H9 (cell line): ENCODE results near the gene EVC. TPM values are rescaled to one million over a fixed set of nuclear protein-coding genes. Genes with fewer than 3 reads are reported as not detected.
"Not testable (repeated sequence)": the region's sequence is repeated elsewhere in the genome, so short reads cannot be mapped to it uniquely, and the experiment has no call there.

Experiments
- DNase-seq: peaks from one replicate; pipeline ENCODE4 v3.0.0-alpha.2; 2017
- H2AFZ ChIP-seq: one replicate; pipeline ENCODE4 v1.6.1; 2013; ENCODE audit warnings: mild to moderate bottlenecking, low read length, control low read depth, moderate library complexity
- H2AK5ac ChIP-seq: 2 replicates; pipeline ENCODE4 v1.6.1; 2013; ENCODE audit warnings: low read length, control low read depth, mixed read lengths; ENCODE audit not compliant: insufficient read length
- H2BK120ac ChIP-seq: one replicate; pipeline ENCODE4 v1.6.1; 2013; ENCODE audit warnings: low read depth, mild to moderate bottlenecking, low read length, control low read depth, inconsistent platforms; ENCODE audit not compliant: poor library complexity, severe bottlenecking
- H2BK12ac ChIP-seq: 2 replicates; pipeline ENCODE4 v1.6.1; 2013; ENCODE audit warnings: low read length, control low read depth, mixed read lengths, low read depth; ENCODE audit not compliant: insufficient read length
- H2BK15ac ChIP-seq: 2 replicates; pipeline ENCODE4 v1.6.1; 2013; ENCODE audit warnings: low read depth, low read length, control low read depth
- H2BK20ac ChIP-seq: one replicate; pipeline ENCODE4 v1.6.1; 2013; ENCODE audit warnings: low read depth, mild to moderate bottlenecking, low read length, control low read depth, inconsistent platforms; ENCODE audit not compliant: poor library complexity, severe bottlenecking
- H2BK5ac ChIP-seq: 2 replicates; pipeline ENCODE4 v1.6.1; 2013; ENCODE audit warnings: low read length, control low read depth, mixed read lengths; ENCODE audit not compliant: insufficient read length
- H3K14ac ChIP-seq: 2 replicates; pipeline ENCODE4 v1.6.1; 2013; ENCODE audit warnings: low read length, control low read depth; ENCODE audit not compliant: insufficient read depth
- H3K18ac ChIP-seq: 2 replicates; pipeline ENCODE4 v1.6.1; 2013; ENCODE audit warnings: low read depth, mild to moderate bottlenecking, mixed read lengths, low read length, control low read depth; ENCODE audit not compliant: insufficient read length
- H3K23ac ChIP-seq: 2 replicates; pipeline ENCODE4 v1.6.1; 2013; ENCODE audit warnings: low read length, control low read depth, mixed read lengths, low read depth; ENCODE audit not compliant: insufficient read length
- H3K23me2 ChIP-seq: 2 replicates; pipeline ENCODE4 v1.6.1; 2013; ENCODE audit warnings: low read depth, mild to moderate bottlenecking, mixed read lengths, low read length, control low read depth; ENCODE audit not compliant: insufficient read length, poor library complexity, severe bottlenecking
- H3K27ac ChIP-seq: 2 replicates; pipeline ENCODE4 v1.5.1; 2013; ENCODE audit warnings: low read length, control low read depth, mixed read lengths, low read depth; ENCODE audit not compliant: insufficient read length
- H3K27me3 ChIP-seq: 2 replicates; pipeline ENCODE4 v1.6.1; 2013; ENCODE audit warnings: low read length, control low read depth, inconsistent platforms; ENCODE audit not compliant: insufficient read depth
- H3K4ac ChIP-seq: 2 replicates; pipeline ENCODE4 v1.6.1; 2013; ENCODE audit warnings: low read depth, mild to moderate bottlenecking, control low read depth, inconsistent platforms, low read length, moderate library complexity
- H3K4me1 ChIP-seq: 2 replicates; pipeline ENCODE4 v1.6.1; 2013; ENCODE audit warnings: low read length, control low read depth, inconsistent platforms; ENCODE audit not compliant: insufficient read depth
- H3K4me2 ChIP-seq: 2 replicates; pipeline ENCODE4 v1.6.1; 2013; ENCODE audit warnings: low read length, control low read depth, mixed read lengths; ENCODE audit not compliant: insufficient read length, insufficient read depth
- H3K56ac ChIP-seq: 2 replicates; pipeline ENCODE4 v1.6.1; 2013; ENCODE audit warnings: low read depth, mild to moderate bottlenecking, mixed read lengths, low read length, control low read depth; ENCODE audit not compliant: insufficient read length
- H3K79me1 ChIP-seq: 2 replicates; pipeline ENCODE4 v1.6.1; 2013; ENCODE audit warnings: low read depth, mild to moderate bottlenecking, moderate library complexity, low read length, control low read depth, inconsistent platforms; ENCODE audit not compliant: insufficient read depth, poor library complexity, severe bottlenecking
- H3K79me2 ChIP-seq: 2 replicates; pipeline ENCODE4 v1.6.1; 2013; ENCODE audit warnings: low read length, control low read depth, inconsistent platforms; ENCODE audit not compliant: insufficient read depth
- H3K9ac ChIP-seq: 2 replicates; pipeline ENCODE4 v1.6.1; 2013; ENCODE audit warnings: low read length, control low read depth, mixed read lengths; ENCODE audit not compliant: insufficient read length; ENCODE audit errors: extremely low read depth
- H3K9me3 ChIP-seq: one replicate; pipeline ENCODE4 v1.6.1; 2013; ENCODE audit warnings: low read depth, low read length, inconsistent platforms; ENCODE audit not compliant: control insufficient read depth
- H3T11ph ChIP-seq: one replicate; pipeline ENCODE4 v1.6.1; 2013; ENCODE audit warnings: mild to moderate bottlenecking, low read length, control low read depth, inconsistent platforms
- H4K20me1 ChIP-seq: one replicate; pipeline ENCODE4 v1.6.1; 2013; ENCODE audit not compliant: control insufficient read depth, insufficient read length, insufficient read depth
- H4K5ac ChIP-seq: 2 replicates; pipeline ENCODE4 v1.6.1; 2013; ENCODE audit warnings: low read depth, mild to moderate bottlenecking, mixed read lengths, low read length, control low read depth; ENCODE audit not compliant: insufficient read length
- H4K8ac ChIP-seq: replicated peaks from 2 replicates; pipeline ENCODE4 v1.6.1; 2013; ENCODE audit warnings: low read length, control low read depth, mixed read lengths, low read depth; ENCODE audit not compliant: insufficient read length
- H4K91ac ChIP-seq: 2 replicates; pipeline ENCODE4 v1.6.1; 2013; ENCODE audit warnings: low read depth, mild to moderate bottlenecking, moderate library complexity, mixed read lengths, low read length, control low read depth; ENCODE audit not compliant: insufficient read length
- H3K27ac Mint-ChIP-seq, 3 experiments: 2 replicates in 2 of 3; 3 replicates in 1 of 3; pipeline ENCODE4 v1.8.0; 2020 to 2021; ENCODE audit warnings: mixed read lengths in 3 of 3, mild to moderate bottlenecking in 1 of 3, moderate library complexity in 1 of 3
- H3K27me3 Mint-ChIP-seq: 2 replicates; pipeline ENCODE4 v1.8.0; 2021; ENCODE audit warnings: low read depth, mild to moderate bottlenecking, moderate library complexity, mixed read lengths
- H3K36me3 Mint-ChIP-seq, 3 experiments: 2 replicates in 2 of 3; 3 replicates in 1 of 3; pipeline ENCODE4 v1.8.0; 2020 to 2021; ENCODE audit warnings: low read depth in 3 of 3, mixed read lengths in 3 of 3; ENCODE audit not compliant: insufficient read depth in 1 of 3
- H3K4me1 Mint-ChIP-seq, 2 experiments: 2 replicates each; pipeline ENCODE4 v1.8.0; 2020; ENCODE audit warnings: mixed read lengths in 2 of 2
- H3K4me3 Mint-ChIP-seq, 2 experiments: 2 replicates in 1 of 2; 3 replicates in 1 of 2; pipeline ENCODE4 v1.8.0; 2020 to 2021; ENCODE audit warnings: mild to moderate bottlenecking in 2 of 2, mixed read lengths in 2 of 2, moderate library complexity in 1 of 2
- H3K9me3 Mint-ChIP-seq, 2 experiments: 2 replicates in 1 of 2; 3 replicates in 1 of 2; pipeline ENCODE4 v1.8.0; 2020; ENCODE audit warnings: mild to moderate bottlenecking in 2 of 2, mixed read lengths in 2 of 2, moderate library complexity in 1 of 2
- whole genome bisulfite sequencing: extraction: QIAGEN DNeasy Blood & Tissue Kit; methylation state at CpG from one replicate; pipeline ENCODE4 v1.1.7; 2013; ENCODE audit warnings: missing lambda C conversion rate, low lambda C conversion rate, mixed read lengths; ENCODE audit not compliant: insufficient read length; ENCODE audit errors: extremely low coverage; 5-methylcytosine and 5-hydroxymethylcytosine counted together
- total RNA-seq: library from RNA; stranded (reverse); gene quantifications from 2 replicates; pipeline ENCODE4 v1.2.1, GENCODE V29; 2021
- TF ChIP-seq, protein P1 (sequence below): fragments of 200-600 bp; sonication (generic); conservative IDR thresholded peaks from 3 replicates; pipeline ENCODE4 v1.8.0; 2021; ENCODE audit warnings: antibody characterized with exemption, mild to moderate bottlenecking

EVC gene
- total RNA-seq, 1 experiment from 2014 or later = 10.1 TPM

GRCh38 chr4:5836943-5837342, 125.9 kb downstream of the EVC start:
- H3K4me1 ChIP-seq = no peaks in the 10 kb centered on the region
- no peaks in the 10 kb centered on the region for H4K20me1 ChIP-seq
- H2BK120ac ChIP-seq = no peak overlapping the region
- H2BK15ac ChIP-seq = no peak overlapping the region
- H3K9me3 ChIP-seq = no peaks in the 10 kb centered on the region
- H3K4ac ChIP-seq = no peak overlapping the region
- H3K9me3 Mint-ChIP-seq = no peaks in the 10 kb centered on the region
- no peak for DNase-seq
- H2BK5ac ChIP-seq = no peak overlapping the region
- no peak overlapping the region for H3K27ac ChIP-seq
- H2BK12ac ChIP-seq = no peak overlapping the region
- no peak overlapping the region for H3K14ac ChIP-seq
- no peaks in the 10 kb centered on the region for H3K27me3 ChIP-seq
- no peak overlapping the region for H2BK20ac ChIP-seq
- no peaks in the 10 kb centered on the region for H3K23me2 ChIP-seq
- H3K23ac ChIP-seq = no peak overlapping the region
- H3K56ac ChIP-seq = no peak overlapping the region
- H3K79me1 ChIP-seq = no peaks in the 10 kb centered on the region
- no peak overlapping the region for H3K4me3 Mint-ChIP-seq
- no peak overlapping the region for H3K9ac ChIP-seq
- TF ChIP-seq, protein P1, sequence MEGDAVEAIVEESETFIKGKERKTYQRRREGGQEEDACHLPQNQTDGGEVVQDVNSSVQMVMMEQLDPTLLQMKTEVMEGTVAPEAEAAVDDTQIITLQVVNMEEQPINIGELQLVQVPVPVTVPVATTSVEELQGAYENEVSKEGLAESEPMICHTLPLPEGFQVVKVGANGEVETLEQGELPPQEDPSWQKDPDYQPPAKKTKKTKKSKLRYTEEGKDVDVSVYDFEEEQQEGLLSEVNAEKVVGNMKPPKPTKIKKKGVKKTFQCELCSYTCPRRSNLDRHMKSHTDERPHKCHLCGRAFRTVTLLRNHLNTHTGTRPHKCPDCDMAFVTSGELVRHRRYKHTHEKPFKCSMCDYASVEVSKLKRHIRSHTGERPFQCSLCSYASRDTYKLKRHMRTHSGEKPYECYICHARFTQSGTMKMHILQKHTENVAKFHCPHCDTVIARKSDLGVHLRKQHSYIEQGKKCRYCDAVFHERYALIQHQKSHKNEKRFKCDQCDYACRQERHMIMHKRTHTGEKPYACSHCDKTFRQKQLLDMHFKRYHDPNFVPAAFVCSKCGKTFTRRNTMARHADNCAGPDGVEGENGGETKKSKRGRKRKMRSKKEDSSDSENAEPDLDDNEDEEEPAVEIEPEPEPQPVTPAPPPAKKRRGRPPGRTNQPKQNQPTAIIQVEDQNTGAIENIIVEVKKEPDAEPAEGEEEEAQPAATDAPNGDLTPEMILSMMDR = no peak
- no peak overlapping the region for H3K4me2 ChIP-seq
- H4K5ac ChIP-seq = no peak overlapping the region
- no peak overlapping the region for H3K27ac Mint-ChIP-seq
- H3K18ac ChIP-seq = no peak overlapping the region
- no peak overlapping the region for H2AK5ac ChIP-seq
- WGBS = no CpG with 5 or more reads among the region's 3 CpGs
- no peaks in the 10 kb centered on the region for H3K4me1 Mint-ChIP-seq
- H3K36me3 Mint-ChIP-seq = peaks cover 38 to 77% (median 60%) of the 10 kb centered on the region in 3 experiments; a peak in 6 of 7 replicates
- no peaks in the 10 kb centered on the region for H3K79me2 ChIP-seq
- H2AFZ ChIP-seq = no peak overlapping the region
- H4K91ac ChIP-seq = no peak overlapping the region
- H3K27me3 Mint-ChIP-seq = no peaks in the 10 kb centered on the region
- H3T11ph ChIP-seq = no peak overlapping the region
- H4K8ac ChIP-seq = no peak overlapping the region

DNA sequence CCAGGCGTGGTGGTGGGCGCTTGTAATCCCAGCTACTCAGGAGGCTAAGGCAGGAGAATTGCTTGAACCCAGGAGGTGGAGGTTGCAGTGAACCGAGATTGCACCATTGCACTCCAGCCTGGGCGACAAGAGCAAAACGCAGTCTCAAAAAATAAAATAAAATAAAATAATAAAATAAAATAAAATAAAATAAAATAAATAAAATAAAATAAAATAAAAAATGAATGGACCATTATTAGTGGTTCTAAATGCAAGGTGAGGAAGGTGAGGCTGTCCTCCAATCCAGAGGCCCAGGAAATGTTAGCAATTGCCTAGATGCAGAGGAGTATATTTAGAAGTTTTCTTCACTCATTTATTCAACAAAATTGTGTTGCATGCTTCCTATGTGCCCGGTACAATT, 126.5 kb downstream of the EVC start:
- H4K5ac ChIP-seq, H2AFZ ChIP-seq, H3K23ac ChIP-seq, H3K4me1 Mint-ChIP-seq, H3K9me3 Mint-ChIP-seq, H3K4me2 ChIP-seq, H3K56ac ChIP-seq, H4K20me1 ChIP-seq, H3K9me3 ChIP-seq, H3K27me3 Mint-ChIP-seq, H2BK15ac ChIP-seq, H3T11ph ChIP-seq, H3K4ac ChIP-seq, H4K8ac ChIP-seq, H2BK20ac ChIP-seq, H3K4me1 ChIP-seq, H3K4me3 Mint-ChIP-seq, H3K18ac ChIP-seq, H3K14ac ChIP-seq, H3K23me2 ChIP-seq, H3K27me3 ChIP-seq, H3K79me1 ChIP-seq, H4K91ac ChIP-seq, H3K27ac ChIP-seq, H2BK12ac ChIP-seq, H3K27ac Mint-ChIP-seq, H2BK5ac ChIP-seq, H2BK120ac ChIP-seq, H3K9ac ChIP-seq, H2AK5ac ChIP-seq, DNase-seq, H3K79me2 ChIP-seq: not testable (repeated sequence)
- H3K36me3 Mint-ChIP-seq = peaks cover 40 to 81% (median 61%) of the 10 kb centered on the region in 3 experiments; a peak in 6 of 7 replicates
- WGBS = no CpG with 5 or more reads among the region's 6 CpGs
